Left lobe of liver (tissue), 2 donors: ENCODE data around the gene NCDN. TPM values are rescaled to one million over a fixed set of nuclear protein-coding genes. Genes with fewer than 3 reads are reported as not detected.

Experiments used
- ATAC-seq: fragments of 200-7000 bp; cut with Tn5 transposase; one replicate; pipeline ENCODE4 v1.9.1; 2020; ENCODE audit warnings: mild to moderate bottlenecking, moderate library complexity
- DNase-seq: peaks from one replicate; pipeline ENCODE4 v3.0.0-alpha.2; 2020; ENCODE audit warnings: low spot score
- total RNA-seq: library from RNA; stranded (reverse); gene quantifications from one replicate; pipeline ENCODE4 v1.2.1, GENCODE V29; 2021
- donor health status: DM: no; HTN: no; CAD: no; lungs with moderate emphysema.
- donor health status: DM: no; HTN: yes; CAD: no.

Gene NCDN
- total RNA-seq, 1 donor from 2014 or later = 7.0 TPM

DNA sequence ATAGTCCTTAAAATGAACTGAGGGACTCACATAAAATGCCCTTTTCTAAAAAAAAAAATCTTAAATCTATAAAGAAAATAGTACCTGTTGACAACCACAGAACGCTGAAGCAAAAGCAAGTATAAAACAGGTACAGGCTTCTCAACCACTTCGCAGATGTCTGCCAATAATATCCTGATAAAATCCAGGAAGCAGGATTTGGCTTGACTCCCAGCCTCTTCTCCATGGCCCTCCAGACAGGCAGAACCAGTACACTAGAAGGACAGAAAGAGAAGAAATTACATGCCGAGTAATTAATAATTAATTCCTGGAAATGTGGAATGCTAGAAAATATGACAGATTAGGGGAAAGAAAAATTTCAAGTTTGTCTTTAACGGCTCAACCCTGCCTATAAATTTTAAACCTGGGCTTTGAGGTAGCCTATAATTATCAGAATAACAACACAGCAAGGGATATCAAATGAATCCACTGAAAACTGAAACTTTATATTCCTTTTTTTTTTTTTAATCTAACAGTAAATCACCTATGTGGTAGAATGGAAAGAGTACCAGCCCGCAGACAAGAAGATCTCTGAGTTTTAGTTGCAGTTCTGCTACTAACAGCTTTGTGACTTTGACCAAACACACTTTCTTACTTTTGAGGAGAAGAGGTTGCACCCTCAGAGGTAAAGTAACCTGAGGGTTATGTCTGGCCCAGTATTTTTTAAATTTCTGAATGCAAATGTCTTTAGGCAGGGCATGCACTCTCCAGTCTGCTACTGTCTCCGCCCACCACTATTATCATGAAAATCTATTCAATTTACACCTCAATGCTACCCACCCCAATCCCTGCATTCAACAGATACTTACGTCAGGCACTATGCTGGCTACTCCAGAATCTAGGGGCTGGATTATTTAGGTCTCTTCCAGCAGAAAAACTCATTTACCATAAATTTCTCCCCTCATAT lies 3.1 kb upstream of the NCDN start:
- ATAC-seq (peak; percentile 13), DNase-seq (no peak)

DNA sequence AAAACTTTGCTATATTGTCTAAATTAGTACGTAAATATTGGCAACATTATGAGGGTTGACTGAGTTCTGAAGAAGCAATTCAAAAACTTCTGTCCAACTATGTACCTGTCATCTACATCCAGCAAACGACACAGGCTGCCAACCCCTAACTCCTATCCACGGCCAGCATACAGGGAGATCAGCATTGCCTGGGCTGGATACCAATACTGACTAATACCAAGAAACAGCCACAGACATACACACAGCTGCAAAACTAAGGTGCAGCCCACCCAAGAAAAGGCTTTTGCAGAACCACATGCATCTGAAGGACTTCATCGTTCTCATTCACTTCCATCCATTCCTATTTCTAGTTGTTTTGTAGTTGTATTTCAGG lies 2.4 kb upstream of the NCDN start:
- ATAC-seq = no peak

DNA sequence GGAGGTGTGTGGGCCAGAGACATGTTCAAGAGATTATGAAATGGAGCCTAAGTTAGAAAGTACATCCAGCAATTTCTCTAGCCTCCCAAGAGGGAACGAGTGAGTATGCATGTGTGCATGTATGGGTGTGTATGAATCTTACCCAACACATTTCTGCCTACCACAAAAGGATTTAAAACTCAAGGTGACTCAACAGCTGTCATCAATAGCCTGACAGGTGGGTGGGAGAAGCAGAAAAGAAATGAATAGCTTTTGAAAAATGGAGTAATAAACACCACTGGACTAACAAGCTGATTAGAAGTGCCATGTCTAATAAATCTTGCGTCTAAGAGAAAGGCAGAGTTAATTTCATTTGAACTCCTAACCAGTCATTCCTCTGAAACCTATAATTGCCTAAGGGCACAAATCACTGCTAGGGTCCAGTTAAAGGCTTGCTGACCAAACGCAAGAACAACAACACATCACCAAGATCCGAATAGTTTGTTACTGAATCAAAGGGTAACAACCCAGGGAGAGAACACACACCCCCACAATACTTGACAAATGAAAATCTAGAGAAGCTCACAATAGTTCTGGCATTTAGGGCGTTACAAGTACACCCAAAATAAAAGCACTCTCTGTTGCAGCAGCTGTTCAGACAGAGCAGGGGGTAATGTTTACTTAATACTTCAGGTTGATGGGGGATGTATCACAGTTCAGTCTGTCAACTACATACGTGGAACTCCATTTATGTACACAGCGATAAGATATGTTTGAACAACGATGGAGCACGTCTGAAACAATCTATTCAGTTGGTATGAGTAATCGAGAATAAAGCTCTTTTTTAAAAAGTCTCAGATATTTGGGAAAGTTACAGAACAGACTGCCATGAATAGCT lies 1.8 kb upstream of the NCDN start:
- ATAC-seq = no peak
- no peak for DNase-seq

More for the DNA sequence above, 2.4 kb upstream of the NCDN start:
- DNase-seq = no peak

DNA sequence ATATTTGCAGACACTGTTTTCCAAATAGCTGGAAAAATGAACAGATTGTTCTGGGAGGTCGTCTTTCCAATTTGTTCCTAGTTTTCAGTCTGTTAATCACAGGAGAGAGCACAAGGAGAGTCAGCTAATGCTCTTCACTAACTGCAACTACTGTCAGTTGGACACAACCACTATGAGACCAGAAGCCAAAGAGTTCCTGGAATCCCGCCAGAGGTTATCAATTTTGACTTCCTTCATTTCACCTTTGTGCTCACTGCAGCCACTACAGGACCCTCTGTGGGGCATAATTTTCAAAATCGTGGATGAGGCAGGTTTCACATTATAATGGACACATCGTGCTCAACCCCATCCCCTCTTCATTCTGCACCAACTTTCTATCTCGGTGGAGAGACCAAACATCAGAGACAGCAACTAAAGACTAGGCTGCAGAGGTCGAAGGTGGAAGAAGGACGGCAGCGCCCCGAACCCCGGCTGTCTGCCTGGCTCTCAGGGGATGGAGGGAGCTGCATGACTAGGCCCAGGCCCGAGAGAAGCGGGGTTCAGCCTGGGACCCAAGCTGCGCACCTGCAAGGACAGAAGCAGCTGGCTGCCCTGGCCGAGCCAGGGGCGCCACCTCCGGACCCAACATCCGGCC lies 998 bp upstream of the NCDN start:
- ATAC-seq (peak; percentile 16), DNase-seq (no peak)

DNA sequence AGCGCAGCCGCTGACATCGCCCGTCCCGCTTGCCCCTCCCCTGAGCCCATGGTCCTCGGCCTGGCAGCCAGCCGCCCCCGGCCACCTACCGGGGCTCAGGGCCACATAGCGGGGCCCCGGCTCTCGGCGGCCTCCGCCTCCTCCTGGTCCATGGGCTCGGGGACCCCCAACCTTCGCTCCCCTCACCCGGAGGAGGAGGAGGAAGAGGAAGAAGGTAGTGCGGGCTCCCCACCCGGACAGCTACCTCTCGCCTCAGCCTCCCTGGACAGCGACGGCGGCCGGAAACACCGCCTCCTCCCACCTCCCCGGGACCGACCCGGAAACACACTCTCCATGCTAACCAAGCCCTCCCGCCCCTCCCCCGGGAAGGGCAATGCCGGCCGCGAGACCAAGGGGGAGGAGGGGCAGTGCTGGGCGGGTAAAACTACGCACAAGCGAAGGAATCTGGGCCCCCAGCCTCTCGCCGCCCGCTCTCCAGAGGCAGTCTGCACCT lies 435 bp upstream of the NCDN start, which contains the start of gene KIAA0319L:
Gene KIAA0319L (minus strand): TSS at position 286 of the 493 bp plus-strand sequence. CDS start 2,912 bp downstream, outside the sequence.
- ATAC-seq = peak; percentile 85
- DNase-seq = peak; percentile 91

DNA sequence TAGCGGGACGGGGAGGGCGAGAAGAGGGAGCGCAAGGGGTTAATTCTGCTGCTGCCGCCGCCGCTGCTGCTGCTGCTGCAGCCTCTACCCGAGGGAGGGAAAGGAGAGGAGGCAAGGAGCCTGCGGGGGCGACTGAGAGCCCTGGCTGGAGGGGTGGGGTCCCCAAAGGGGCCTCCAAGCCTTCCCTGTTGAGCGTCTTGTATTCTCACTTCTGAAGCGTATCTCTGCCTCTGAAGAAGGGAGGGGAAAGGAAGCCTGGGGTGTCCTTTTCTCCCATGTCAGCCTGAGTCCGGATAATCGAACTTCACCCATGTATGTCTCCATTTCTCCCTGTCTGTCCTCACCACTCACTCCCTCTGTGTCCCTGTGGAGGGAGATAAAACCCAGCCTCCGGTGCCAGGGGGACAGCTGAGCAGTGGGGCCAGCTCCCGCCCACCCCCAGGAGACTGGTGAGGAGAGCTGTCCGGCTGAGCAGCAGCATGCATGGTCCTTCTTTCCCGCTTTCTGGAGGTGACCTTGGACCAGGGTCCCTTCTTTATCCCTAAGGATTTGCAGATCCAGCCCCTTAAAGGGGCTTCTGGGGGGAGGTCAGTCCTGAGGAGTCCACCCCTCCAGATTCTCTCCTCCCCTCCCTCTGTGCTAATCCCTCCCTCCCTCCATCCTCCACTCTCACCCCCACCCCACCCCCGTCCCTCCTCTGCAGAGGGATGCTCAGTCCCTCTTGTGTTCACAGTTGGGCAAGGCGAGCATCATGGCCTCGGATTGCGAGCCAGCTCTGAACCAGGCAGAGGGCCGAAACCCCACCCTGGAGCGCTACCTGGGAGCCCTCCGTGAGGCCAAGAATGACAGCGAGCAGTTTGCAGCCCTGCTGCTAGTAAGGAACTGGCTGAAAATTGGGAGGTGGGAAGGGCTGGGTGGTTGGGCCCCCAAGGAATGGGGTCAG lies 1.0 kb downstream of the NCDN start:
- ATAC-seq (no peak), DNase-seq (no peak)

DNA sequence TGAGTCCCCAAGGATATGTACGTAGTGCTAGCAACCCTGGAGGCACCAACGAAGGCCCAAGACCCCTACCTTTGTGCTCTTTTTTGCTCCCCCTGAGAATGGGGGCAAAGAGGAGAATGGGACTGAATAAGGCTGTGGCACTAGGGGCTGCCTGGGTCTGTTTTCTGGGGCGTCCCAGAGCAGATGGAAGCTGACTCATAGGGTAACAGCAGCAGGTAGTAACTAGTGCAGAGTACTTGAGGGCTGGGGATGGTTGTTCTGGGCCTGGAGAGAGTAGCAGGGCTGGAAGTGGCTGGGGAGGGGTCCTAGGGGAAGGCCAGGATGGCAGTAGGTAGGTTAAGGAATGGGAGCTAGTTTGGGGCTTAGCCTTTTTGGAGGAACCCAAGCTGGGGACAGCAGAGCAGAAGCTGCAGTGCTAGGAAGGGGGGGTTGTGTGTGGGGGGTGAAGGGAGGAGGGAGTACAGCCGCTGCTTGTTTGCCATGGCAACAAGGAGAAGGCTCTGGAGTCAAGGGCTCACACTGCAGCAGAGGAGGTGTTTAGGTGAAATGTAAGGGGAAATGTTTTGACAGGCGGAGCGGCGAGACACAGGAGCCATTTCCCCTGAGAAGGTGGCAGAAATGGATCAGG lies 1.8 kb downstream of the NCDN start:
- ATAC-seq (no peak), DNase-seq (no peak)

DNA sequence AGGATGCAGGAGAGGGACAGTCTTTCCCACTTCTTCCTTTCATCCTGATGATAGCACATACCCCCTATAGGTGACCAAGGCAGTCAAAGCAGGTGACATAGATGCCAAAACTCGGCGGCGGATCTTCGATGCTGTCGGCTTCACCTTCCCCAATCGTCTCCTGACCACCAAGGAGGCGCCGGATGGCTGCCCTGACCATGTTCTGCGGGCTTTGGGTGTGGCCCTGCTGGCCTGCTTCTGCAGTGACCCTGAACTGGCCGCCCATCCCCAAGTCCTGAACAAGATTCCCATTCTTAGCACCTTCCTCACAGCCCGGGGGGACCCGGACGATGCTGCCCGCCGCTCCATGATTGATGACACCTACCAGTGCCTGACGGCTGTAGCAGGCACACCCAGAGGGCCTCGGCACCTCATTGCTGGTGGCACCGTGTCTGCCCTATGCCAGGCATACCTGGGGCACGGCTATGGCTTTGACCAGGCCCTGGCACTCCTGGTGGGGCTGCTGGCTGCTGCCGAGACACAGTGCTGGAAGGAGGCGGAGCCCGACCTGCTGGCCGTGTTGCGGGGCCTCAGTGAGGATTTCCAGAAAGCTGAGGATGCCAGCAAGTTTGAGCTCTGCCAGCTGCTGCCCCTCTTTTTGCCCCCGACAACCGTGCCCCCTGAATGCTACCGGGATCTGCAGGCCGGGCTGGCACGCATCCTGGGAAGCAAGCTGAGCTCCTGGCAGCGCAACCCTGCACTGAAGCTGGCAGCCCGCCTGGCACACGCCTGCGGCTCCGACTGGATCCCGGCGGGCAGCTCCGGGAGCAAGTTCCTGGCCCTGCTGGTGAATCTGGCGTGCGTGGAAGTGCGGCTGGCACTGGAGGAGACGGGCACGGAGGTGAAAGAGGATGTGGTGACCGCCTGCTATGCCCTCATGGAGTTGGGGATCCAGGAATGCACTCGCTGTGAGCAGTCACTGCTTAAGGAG lies 2.9 kb downstream of the NCDN start:
- DNase-seq (peak; percentile 85), ATAC-seq (peak; percentile 55)

DNA sequence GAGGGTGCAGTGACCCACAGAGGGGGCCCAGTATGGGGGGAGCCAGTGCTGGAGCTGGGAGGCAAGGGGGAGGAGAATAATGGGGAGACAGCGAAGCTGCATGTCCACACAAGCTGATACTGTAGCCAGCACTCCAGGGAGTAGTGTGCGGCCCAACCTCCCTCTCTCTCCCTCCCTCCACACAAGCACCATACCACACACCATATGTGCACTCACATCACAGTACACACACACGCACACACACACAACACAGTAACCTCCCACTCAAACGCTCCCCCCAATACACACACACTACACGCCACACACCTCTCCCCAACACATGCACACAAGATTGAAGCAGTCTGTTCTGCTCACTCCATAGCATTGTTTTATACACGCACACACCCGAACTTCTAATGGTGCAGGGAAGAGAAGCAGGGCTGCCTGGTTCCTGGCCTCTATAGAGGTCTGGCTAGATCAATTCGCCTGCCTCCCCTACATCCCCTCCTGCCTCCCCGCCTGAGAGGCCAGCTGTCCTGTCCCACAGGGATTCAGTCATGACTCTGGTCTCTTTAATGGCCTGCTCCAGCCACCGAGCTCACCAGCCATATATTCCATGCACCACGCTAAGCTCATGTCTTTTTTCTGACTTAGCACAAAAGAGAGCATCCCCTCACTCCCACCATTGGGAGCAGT lies 3.8 kb downstream of the NCDN start:
- no peak for DNase-seq
- ATAC-seq = no peak

DNA sequence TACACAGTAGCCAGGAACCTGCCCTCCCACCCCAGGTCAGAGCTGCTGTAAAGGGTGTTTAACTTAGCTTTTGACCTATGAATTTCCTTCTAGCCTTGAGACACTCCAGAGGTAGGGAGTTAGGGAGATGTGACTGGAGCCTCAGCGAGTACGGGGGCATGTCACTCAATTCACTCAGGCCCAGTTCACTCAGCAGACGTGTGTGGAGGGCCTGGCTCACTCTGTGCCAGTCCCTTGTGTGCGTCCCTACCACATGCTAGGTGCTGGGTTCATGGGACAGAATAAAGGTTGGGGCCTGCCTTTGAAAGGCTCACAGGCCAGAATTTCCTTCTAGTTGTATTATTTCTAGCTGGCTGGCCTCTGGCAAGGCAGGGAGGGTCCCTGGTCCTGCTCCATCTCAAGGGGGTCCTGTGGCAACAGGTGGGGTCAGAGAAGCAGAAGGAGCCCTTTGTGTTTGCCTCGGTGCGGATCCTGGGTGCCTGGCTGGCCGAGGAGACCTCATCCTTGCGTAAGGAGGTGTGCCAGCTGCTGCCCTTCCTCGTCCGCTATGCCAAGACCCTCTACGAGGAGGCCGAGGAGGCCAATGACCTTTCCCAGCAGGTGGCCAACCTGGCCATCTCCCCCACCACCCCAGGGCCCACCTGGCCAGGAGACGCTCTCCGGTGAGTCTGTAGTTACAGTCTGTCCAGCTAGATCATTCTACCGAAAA lies 4.5 kb downstream of the NCDN start:
- DNase-seq = no peak
- no peak for ATAC-seq

DNA sequence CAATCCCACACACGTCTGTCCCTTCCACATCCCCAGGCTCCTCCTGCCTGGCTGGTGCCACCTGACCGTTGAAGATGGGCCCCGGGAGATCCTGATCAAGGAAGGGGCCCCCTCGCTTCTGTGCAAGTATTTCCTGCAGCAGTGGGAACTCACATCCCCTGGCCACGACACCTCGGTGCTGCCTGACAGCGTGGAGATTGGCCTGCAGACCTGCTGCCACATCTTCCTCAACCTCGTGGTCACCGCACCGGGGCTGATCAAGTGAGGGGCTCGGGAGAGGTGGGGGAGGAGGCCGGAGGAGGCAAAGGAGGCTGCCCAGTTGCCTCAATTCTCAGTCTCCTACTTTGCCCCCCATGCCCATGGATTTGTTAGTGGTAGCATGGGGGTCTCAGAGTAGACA lies 5.6 kb downstream of the NCDN start:
- no peak for DNase-seq
- no peak for ATAC-seq

DNA sequence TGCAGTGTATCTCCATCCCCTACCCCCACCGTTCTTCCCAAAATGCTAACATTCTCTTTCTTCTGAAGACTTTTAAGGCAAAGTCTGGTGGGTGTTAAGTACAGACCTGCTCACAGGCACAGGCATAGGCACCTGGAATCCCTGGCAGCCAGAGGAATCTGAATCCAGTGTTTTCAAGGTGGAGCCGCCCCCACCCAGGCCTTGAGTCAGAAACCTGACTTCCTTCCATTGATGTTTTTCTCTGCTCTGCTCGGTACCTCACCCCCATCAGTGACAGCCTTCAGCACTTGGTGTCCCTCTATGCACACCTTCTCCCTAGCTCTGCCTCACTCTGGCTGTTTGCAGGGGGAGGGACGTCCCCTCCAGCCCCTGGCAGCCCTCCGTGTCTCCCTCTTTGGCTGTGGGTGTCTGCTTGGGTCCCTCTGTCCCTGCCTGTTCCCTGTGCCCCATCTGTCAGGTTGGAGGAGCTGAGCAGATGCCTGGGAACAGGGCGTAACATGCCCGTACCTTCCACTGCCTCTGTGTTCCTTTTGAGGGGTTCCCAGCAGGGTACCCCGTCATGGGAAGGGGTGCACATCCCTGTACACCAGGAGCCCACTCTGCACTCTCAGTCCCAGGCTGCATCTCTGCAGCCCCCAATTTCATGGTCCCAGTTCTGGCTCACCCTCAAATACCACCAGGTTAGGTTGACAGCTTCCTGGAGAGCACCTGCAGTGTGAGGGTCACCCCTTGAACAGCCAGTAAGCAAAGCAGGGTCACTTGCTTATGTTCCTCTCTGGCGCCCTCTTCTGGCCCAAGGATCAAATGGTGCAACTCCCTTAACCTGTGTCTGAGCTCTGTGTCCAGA lies 6.7 kb downstream of the NCDN start:
- DNase-seq (peak; percentile 75), ATAC-seq (peak; percentile 59)

DNA sequence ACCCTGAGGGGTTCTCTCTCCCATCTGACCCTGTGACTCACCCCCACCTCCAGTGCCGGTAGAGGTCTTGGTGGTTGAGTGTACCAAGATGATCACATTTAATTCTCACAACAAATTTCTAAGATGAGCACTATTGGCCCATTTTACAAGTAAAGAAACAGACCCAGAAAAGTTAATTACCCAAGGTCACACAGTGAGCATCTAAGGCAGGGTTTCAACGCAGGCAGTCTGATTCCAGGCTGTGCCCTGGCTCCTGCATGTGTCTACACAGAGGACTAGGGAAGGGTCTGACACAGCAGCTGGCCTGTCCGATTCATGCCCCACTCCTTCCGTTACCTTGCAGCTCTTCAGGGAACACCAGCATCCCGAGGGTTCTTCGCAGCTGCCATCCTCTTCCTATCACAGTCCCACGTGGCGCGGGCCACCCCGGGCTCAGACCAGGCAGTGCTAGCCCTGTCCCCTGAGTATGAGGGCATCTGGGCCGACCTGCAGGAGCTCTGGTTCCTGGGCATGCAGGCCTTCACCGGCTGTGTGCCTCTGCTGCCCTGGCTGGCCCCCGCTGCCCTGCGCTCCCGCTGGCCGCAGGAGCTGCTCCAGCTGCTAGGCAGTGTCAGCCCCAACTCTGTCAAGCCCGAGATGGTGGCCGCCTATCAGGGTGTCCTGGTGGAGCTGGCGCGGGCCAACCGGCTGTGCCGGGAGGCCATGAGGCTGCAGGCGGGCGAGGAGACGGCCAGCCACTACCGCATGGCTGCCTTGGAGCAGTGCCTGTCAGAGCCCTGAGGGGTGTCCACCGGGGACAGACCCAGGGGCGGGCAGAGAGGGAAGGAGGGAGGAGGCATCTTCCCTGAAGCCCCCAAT lies 7.5 kb downstream of the NCDN start:
- DNase-seq (peak; percentile 45), ATAC-seq (no peak)

DNA sequence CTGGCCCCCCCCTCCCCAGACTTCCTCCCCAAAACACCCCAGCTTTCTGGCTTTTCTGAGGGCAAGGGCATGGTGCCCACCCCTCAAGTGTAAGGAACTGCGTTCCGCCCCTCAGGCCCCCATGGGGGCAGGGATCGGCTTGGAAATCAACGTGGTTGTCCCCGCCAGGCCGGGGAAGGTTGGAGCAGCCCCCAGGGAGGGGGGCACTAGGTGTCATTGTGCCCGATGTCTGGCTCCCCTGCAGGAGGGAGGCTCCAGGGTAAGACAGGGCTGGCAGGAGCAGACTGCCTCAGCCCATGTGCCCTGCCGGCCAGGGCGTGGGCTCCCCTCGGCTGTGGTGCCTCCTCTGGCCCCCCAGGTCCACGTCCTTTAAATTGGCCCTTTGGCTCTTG lies 8.1 kb downstream of the NCDN start:
- no peak for ATAC-seq
- peak; percentile 43 for DNase-seq

DNA sequence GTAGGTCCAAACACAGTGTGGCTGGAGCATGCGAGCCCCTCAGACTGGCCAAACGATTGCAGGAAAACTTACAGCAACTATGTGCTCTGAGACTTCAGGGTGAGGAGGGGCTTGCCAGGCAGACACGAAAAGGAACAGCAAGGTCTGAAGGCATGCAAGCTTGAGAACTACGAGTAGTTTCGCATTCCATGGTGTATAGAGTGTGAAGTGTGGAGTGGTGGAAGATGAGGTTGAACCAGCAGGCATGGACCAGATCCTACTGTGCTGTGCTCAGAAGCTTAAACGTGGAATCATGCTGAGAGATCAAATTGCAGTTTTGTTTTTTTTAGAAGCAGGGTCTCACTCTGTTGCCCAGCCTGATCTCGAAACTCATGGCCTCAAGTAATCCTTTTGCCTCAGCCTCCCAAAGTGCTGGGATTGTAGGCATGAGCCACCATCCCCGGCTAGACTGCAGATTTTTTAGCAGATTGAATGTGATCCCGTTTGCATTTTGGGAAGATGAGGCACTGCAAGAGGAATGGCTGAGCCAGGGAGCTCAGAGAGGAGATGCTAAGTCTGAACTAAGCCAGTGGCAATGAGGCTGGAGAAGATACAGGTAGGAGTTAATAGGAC lies 10.5 kb downstream of the NCDN start:
- DNase-seq = peak; percentile 18
- no peak for ATAC-seq
